HK-2 (cell line): Measurements from ENCODE around the gene RGS7.
"Not testable (repeated sequence)": the region's sequence is repeated elsewhere in the genome, so short reads cannot be mapped to it uniquely, and the experiment has no call there.

ENCODE experiments used
- DNase-seq: peaks from one replicate; pipeline ENCODE4 v3.0.0-alpha.2; 2018; ENCODE audit not compliant: unreplicated experiment

Gene RGS7

DNA sequence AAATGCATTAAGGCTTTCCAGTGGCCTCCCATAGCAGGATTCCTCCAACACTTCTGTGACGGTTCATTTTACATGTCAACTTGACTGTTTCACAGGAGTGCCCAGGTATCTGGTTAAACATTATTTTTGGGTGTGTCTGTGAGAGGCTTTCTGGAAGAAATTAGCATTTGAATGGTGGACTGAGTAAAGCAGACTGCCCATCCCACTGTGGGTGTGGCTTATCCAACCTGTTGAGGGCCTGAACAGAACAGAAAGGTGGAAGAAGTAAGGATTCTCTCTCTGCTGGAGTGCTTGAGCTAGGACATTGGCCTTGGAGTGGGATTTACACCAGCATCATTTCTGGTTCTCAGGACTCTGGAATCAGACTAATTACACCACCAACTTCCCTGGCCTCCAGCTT lies 85.6 kb downstream of the RGS7 start:
- DNase-seq = no peak

DNA sequence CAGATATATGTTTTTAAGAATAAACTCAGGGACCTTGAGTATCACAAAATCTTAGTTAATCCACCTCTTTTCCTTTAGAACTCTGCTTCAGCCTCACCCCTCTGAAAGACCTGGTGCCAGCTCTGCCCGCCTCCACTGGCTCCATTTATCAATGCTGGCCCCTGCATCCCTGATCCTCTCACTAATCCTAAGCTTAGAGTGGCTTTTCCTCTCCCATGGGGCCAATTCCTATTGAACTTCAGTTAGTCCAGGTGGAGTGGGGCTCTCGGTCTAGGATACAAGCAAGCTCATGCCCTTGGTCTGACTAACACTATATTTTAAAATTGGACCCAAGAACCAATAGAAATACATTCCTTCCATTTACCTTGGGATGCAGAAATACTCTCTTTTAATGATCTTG lies 87.0 kb downstream of the RGS7 start:
- DNase-seq = no peak

DNA sequence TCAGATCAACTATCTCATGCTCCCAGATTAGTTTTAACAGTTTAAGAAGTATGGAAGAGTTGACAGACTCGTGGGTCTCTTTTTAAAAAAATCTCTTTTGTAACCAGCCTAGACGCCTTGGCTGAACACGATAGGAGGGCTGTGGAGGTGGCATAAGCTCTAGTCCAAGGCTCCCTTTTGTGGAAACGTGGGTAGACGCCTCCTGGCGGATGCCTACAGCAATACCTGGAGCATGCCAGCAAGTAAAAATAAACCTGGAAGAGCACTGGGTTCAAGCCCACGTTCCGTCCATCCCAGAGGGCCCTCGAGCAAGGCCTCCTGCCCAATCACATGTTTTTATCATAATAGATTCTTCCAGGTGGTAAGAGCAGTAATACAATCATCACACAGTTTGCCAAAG lies 87.9 kb downstream of the RGS7 start:
- no peak for DNase-seq

DNA sequence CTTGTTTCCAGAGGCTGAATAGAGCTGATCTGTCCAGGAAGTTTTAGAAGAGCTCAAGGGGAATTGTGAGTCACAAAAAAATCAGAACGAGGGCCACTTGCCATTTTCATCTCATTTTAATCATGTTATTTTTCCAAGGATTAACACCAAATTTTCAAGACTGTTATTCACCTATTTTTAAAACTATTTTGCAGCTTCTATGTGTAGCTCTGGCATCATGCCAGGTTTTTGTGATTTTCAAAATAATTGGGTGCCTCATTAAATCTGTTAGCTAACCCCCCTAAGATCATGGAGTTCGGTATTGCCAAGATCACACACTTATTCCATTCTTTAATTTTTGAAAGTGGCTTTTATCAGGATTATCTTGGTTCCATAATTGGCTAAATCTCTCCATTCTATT lies 90.9 kb downstream of the RGS7 start:
- no peak for DNase-seq

DNA sequence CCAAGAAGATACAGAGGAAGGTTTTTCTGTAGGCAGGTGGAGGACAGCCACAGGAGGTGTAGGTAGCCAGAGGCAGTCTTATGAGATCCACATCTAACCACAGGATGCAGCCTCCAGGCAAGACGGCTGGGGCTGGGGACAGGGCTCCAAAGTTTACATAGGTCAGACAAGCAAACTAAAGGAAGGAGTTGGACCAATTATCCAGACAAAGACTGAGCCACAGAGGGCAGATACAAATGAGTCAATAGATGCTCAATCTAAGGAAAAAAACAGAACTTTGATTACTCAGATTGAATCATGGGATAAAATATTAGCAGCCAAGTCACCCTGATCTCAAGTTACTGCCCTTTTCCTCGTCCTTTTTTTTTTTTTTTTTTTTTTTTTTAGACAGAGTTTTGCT lies 91.6 kb downstream of the RGS7 start:
- DNase-seq = no peak

DNA sequence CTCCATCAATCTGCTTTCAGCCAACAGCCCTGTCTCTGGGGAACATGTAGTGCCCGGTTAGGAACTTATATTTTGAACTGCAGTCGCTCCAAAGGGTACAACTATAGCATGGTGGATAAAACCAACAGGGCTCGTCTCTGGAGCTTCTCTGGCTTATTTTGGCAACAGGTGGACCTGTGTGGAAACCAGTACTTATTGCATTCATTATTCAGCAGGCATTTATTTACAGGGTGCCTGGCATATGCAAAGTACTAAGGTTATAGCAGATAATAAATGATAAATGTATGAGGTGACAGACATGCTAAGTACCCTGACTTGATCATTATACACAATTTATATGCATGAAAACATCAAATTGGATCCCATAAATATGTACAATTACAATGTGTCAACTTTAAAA lies 93.7 kb downstream of the RGS7 start:
- DNase-seq = no peak

DNA sequence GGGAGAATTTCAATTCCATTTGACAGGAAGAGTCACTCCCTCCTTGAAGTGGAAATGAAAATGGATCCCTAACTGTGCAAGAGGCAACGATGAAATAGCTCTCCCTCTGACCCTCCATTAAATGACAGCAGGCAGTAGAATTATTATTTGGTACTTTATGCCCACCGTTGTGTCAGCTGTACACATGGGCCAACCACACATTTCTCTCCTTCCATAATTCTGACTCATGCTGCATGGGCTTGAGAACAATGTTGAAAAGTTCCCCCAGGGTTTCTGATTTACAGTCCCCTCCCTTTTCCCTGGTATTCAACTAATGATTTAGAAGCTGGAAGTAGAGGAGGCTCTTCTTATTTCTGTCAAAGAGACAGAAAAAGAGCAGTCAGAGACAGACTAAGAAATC lies 103.5 kb downstream of the RGS7 start:
- DNase-seq = no peak

DNA sequence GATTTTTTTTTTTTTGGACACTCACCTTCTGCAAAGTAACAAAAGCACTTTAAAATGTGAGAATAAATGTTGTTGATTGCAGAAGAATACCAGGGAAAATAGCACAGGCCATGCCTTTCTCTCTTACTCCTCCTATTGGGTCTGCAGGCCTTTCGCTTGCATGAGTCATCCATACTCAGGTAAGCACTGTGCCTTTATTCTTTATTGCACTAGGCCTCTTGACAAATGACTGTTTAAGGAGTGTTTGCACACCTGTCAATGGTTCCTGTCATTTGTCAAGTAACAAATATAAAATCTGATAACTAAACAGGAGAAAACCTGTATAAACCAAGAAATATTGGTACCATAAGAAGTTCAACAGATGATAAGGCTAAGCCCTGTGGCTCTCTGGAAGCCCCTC lies 106.5 kb downstream of the RGS7 start:
- no peak for DNase-seq

DNA sequence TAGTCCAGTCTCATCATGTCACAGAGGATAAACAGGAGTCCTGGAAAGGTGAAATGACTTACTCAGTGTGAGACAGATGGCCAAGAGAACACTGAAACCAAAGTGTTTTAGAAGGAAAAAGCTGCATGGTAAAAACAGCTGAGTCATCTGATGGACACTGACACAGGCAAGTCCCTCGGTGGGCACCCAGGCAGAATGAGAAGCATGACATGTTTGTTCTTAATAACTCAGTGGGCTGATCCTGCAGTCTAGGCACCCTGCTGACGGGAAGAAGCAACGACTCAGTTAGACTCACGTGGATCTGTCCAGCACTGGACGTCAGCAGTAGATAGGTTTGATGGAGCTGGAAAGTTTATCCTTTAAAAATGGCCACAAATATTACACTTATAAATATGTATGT lies 116.9 kb downstream of the RGS7 start:
- no peak for DNase-seq

DNA sequence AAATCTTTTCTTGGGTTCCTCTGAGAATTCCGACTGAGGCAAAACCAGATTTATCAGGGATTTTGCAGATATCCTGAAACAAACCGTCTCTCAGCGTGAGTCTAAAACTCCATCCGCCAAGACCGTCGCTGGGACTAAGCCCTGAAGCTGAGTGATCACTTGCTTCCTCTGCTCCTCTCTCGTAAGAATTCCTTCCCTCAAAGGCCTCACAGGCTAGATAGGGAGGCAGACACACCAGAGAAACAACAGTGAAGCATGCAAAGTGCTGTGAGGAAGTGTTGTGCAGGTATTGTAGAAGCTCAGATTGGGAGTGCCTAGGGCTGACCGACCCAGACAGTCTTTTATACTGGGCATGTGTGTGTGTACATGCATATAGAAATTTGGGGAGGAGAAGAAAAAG lies 119.1 kb downstream of the RGS7 start:
- no peak for DNase-seq

DNA sequence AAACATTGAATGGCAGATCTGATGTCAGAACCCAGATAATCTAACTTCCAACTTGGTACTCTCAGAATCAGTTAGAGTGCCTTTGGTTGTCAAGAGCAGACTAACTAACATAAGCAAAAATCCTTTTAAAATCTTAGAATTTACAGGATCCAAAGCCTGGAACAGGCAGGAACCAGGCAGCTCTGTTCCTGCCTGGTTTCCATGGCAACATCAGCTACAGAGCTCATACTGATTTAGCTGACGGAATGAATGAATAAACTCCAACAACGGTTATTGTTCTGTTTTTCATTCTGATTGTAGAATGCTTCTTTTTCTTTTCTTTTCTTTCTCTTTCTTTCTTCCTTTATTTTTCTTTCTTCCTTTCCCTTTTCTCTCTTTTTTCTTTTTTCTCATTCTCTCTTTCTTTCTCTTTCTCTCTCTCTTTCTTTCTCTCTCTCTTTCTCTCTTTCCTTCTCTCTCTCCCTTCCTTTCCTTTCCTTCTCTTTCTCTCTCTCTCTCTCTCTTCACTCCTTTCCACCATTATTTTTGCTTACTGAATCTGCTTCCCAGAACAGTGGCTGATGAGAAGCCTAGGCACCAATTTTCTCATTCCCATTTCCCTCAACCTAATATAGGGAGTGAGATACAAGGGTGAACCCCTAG lies 121.6 kb downstream of the RGS7 start:
- DNase-seq = no peak

DNA sequence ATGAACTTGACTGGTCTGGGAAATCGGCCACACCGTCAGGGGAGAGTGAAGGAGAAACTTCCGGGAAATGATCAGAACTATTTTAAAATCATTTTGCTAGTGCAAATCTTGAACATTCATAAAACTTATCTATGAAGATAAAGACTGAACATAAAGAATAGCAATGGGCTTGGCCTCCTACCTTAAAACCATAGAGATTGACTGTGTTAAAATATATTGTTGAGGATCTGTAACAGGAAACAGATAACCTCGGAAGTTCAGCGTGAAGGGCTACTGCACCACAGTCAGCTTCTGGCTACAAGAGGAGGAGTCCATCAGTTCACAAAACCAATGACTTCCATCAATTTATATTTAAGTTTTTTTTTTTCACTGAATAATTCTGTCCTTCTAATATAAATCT lies 127.3 kb downstream of the RGS7 start:
- no peak for DNase-seq

DNA sequence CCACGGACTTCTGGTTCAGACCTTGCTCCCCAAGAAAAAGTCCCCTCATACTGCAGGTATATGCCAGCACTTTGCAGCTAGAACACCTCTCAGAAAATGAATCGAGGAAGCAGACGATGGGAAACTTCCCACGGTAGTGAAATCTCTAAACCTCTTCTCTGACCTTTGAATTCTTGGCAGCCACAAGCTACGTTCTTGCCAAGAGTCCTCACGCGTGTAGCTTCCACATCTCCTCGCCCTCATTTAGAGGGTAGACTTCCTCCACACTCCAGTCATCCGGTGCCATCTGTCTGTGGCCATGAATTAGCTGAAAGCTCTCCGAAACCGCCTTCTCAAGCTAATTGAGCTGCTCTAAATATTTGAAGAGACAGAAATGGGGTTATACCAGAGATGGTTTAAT lies 127.8 kb downstream of the RGS7 start:
- DNase-seq = no peak

DNA sequence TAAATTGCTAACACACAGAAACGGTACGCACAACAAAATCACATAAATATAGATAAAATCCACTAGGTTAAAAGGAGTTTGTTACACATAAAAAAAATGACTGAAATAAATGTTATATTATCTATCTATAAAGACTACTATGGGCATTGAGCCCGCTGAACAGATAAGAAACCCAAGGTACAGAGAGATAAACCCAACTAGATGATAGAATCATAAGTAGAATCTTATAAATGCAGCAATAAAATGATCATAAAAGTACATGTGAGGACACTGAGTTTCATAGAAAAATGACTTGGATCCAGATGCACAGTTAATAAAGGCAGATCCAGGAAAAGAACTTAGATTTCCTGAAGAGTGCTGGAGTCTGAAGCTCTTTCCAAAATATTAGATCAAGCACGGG lies 128.7 kb downstream of the RGS7 start:
- DNase-seq = no peak

DNA sequence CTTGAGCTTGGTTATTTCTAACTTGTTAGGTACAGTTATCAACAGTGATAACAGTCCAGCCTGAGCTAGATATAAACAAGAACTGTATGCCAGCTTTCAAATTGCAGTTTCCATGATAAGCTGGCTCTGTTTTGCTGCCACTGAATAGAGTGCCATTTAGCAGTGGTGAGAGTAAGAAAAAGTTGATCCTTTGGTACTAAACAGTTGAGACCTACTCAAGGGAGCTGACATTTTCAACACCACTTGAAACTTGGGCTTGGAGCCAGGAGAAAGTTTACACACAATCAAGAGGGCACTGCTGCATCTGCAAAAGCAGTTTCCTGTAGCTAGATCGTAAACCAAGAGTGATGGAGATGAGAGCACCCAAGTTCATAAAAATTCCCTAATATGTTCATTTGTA lies 131.3 kb downstream of the RGS7 start:
- no peak for DNase-seq

DNA sequence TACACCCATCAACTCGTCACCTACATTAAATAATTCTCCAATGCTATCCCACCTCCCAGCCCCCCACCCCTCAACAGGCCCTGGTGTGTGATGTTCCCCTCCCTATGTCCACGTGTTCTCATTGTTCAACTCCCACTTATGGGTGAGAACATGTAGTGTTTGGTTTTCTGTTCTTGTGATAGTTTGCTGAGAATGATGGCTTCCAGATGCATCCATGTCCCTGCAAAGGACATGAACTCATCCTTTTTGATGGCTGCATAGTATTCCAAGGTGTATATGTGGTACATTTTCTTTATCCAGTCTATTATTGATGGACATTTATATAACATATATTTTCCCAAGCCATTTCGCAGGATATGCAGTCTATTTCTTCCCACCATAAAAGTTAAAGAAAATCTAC lies 132.8 kb downstream of the RGS7 start:
- DNase-seq = not testable (repeated sequence)

DNA sequence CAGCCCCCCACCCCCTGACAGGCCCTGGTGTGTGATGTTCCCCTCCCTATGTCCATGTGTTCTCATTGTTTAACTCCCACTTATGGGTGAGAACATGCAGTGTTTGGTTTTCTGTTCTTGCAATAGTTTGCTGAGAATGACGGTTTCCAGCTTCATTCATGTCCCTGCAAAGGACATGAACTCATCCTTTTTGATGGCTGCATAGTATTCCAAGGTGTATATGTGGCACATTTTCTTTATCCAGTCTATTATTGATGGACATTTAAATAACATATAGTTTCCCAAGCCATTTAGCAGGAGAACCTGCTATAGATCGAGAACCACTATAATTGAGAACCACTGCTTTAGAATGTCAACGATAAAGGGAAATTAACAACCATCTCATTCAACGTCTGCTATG lies 134.2 kb downstream of the RGS7 start:
- not testable (repeated sequence) for DNase-seq

DNA sequence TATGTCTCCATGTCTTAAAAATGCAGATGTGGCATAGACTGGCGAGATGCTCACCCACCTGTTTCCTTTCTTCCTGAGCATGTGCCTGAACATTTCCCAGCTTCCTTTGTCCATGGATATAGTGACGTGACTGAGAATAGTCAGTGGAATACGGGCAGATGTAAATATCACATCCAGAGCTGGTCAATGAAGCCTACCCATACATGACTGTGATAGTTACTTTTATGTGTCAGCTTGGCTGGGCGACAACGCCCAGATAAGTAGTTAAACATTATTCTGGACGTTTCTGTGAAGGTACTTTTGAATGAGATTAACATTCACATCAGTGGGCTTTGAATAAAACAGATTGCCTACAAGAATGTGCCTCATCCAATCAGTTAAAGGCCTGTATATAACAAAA lies 135.7 kb downstream of the RGS7 start:
- DNase-seq = no peak

DNA sequence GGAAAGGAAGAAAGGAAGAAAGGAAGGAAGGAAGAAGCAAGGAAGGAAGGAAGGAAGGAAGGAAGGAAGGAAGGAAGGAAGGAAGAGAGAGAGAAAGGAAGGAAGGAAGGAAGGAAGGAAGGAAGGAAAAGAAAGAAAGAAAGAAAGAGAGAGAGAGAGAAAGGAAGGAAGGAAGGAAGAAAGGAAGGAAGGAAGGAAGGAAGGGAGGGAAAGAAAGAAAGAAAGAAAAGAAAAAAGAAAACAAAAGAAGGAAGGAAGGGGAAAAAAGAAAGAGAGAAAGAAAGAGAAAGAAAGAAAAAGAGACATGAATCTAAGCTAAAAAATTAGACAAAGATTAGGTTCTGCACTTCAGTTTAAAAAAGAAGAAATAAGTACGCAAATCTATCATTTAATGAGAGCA lies 136.1 kb downstream of the RGS7 start:
- not testable (repeated sequence) for DNase-seq

DNA sequence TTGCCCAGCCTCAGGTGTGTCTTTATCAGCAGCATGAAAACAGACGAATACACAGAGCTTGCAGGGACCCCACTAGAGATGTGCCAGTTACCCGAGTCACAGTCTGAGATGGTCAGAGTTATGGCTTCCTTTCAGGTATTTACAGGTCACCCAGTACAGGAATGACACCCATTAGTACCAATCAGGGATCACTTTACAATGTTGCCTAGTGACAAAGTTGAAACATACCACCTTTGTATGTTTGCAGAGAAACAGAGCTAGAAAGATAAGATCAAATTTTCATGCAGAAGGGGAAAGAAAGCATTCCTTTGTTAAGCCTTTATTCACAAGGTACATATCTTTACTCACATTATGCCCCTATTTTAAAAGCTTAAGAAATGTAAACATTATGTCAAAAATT lies 137.6 kb downstream of the RGS7 start:
- DNase-seq = no peak

DNA sequence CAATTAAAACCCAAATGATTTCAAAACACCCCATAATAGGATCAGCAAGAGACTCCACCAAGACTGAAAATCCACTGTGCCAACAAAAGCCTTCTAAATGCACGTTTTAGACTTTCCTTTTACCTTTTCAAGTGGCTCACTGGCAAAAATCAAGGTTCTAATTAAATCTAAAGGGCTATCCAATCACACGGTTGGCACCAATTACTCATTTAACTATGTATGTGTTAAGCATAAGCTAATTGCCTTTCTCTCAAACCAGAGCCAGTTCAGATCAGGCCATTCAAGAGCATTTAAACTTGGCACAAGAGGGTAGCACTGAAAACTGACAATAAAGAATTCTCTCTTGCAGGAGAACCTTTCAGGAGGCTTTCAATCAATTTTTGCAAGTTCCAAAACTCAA lies 139.5 kb downstream of the RGS7 start:
- DNase-seq = no peak

DNA sequence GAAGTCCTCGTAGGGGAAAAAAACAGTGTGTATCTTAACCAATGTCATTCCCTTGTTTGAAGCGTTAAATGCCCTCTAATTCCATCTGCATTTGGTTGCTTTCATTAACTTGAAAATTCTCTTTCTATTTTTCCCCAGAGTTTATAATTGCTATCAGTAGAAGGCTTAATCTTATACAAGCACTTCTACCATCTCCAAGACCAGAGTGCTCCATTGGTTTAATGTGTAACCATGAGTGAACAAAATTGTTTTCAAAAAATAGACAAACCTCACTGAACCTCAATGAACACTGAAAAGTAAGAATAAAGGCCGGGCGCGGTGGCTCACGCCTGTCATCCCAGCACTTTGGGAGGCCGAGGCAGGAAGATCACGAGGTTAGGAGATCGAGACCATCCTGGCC lies 141.3 kb downstream of the RGS7 start:
- DNase-seq = no peak

DNA sequence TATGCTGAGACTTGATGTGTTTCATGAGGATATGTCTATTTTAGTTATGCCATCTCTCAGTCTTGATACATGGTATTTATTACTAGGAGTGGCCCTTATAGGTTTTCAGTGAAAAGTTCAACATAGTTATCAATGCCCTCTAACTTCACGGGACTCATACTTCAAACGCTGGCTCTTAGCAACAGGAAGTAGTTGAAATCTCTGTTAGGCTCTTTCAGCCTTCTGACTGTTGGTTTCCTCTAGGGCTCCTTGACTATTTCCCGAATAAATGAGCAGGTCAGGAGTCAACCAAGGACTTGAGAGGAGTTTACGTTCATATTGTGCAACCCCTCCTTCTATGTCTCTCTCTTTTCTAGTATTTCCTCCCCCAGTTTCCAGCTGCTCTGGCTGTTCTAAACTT lies 141.8 kb downstream of the RGS7 start:
- DNase-seq = no peak

DNA sequence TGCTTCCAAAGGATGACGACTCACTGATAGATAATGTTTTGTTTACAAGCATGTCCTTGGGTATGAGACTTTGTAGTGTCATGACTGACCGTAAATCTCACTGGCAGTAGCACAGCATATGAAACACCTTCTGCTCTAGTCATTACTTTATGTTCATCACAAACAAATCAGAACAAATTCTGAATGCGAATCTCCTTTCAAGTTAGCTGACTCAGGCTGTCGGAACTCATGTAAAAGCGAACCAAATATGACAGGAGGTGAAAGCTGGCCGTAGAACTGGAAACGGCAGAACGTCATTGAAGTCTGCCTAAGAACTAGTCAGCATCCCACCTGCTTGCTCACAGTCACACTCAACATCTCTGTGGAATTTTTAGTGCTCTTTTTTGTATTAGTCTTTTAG lies 143.9 kb downstream of the RGS7 start:
- DNase-seq = no peak

DNA sequence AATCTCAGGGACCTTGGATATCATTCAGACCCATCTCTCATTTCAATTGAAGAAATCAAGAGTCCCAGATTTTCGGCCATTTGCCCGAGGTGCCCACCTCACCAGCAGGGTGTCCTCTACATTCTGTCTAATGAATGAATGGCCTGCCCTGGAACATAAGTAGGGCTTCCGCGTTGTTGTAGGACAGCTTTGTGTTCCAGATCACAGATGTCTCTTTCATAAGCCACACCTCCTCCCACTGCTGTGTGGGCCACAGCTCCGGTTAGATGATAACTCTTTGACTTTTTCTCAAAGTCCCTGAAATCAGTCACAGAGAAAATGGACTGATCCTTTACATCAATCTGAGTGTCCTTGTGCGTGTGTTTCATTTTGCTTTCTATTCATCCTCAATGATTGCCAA lies 144.4 kb downstream of the RGS7 start:
- no peak for DNase-seq
